HG03175 (cell line): ENCODE results near the gene CRYGB.
"Not testable (repeated sequence)": the region's sequence is repeated elsewhere in the genome, so short reads cannot be mapped to it uniquely, and the experiment has no call there.

Source experiments
- ATAC-seq: cut with Tn5 transposase; IDR thresholded peaks from one replicate; pipeline ENCODE4 v1.9.1; 2021; ENCODE audit warnings: mild to moderate bottlenecking, moderate library complexity; ENCODE audit not compliant: unreplicated experiment

The CRYGB gene

DNA sequence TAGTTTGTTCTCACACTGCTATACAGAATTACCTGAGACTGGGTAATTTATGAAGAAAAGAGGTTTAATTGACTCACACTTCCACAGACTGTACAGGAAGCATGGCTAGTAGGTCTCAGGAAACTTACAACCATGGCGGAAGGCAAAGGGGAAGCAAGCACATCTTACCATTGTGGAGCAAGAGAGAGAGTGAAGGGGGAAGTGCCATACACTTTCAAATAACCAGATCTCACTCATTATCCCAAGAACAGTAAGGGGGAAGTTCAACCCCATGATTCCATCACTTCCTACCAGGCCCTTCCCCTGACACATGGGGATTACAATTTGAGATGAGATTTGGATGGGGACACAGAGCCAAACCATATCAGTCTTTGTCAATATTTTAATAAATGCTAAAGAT lies 5.0 kb upstream of the CRYGB start:
- no peak for ATAC-seq

DNA sequence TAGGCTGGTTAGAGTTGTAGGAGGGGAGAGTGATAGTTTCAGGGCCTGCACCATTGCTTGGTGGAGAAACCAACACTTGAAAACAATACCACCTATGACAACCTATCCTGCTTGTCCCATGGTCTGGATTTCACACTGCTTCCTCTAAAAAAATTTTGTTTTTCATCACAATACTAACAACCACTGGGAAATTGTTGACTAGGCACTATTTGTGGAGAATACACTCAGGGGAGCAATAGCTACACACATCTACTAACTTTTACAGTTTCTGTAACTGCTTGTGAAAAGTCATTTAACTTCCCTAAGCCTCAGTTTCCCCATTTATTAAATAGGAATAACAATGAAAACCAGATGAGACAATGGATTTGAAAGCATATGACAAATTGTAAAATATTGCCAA lies 4.1 kb upstream of the CRYGB start:
- no peak for ATAC-seq

DNA sequence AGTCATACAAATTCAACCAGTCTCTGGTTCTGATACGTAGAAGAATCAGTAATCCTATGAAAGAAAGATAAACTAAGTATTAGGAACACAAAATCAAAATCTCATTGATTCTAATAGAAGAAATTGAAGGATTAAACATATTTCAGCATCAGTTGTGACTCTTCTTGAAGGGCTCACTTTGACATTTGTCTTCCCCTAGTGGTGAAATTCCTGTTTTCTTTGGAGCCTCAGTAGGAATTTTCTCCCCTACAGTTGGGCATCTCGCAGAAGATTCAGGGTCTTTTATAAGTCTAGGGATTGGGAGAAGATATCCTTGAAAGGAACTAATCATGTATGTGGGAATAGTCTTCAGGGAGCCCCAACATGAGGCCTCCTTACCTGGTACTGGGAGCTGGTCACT lies 2.8 kb upstream of the CRYGB start:
- no peak for ATAC-seq

DNA sequence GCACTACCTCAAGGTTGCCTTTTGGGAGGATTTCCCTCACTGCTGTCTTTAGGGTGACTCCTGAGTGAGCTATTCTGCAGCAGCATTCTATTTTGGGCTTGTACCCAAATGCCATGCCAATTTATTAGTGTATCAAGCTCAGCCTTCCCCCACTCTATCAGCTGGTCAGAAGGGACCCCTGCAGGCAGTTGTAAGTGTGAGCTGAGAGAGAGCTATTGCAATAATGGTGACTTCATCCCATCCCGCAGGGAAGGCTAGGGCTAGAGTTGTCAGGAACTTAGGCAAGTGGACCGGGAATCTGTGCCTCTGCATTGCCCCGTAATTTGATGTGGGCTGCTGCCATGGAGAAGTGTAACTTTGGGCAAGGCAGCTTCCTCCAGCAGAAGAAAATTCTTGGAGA lies 1.8 kb upstream of the CRYGB start:
- ATAC-seq, result no peak

DNA sequence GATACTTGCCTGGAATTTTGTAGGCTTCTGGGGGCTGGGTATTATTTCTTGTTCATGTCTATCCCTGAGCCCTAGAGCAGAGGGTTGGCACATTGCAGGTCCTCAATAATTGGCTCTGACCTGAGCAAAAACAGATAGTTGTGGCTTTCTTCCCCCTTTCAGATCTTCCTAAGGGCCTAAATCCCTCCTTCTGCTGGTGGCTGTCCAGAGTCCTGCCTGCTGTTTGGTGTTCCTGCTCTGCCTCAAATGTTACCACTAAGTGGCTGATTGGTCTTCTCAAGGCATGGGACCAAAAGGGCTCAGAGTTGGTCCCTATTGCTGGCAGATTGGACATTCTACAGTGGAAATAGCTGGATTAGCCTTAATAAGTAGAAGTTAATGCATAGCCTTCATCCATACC lies 1.1 kb upstream of the CRYGB start:
- no peak for ATAC-seq

DNA sequence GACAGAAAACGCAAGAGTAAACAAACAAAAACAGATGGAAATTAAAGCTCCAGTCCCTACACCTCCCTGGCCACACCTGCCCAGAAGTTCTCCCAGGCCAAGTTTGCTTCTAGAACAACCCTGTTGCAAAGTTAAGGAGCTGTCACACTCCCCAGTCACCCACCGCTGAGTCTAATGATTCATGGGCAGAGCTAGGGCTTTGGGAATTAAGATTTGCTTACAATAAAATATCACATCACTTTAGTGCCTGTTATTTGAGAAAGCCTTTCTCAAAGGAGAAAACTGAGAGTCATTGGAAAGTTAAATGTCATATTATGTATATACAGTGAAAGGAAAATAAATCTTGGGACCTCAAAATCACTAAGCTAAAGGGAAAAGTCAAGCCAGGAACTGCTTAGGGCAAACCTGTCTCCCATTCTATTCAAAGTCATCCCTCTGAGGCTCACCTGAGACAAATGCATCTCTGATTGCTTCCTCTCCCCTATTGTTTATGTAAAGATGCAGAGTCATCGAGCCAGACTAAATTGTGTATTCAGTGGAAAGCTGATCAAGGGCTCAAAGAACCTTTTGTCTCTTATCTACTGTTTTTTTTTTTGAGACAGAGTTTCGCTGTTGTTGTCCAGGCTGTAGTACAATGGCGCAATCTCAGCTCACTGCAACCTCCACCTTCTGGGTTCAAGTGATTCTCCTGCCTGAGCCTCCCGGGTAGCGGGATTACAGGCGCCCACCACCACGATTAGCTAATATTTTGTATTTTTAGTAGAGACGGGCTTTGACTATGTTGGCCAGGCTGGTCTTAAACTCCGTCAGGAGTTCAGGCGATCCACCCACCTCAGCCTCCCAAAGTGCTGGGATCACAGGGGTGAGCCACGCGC lies 2.8 kb downstream of the CRYGB start:
- no peak for ATAC-seq

DNA sequence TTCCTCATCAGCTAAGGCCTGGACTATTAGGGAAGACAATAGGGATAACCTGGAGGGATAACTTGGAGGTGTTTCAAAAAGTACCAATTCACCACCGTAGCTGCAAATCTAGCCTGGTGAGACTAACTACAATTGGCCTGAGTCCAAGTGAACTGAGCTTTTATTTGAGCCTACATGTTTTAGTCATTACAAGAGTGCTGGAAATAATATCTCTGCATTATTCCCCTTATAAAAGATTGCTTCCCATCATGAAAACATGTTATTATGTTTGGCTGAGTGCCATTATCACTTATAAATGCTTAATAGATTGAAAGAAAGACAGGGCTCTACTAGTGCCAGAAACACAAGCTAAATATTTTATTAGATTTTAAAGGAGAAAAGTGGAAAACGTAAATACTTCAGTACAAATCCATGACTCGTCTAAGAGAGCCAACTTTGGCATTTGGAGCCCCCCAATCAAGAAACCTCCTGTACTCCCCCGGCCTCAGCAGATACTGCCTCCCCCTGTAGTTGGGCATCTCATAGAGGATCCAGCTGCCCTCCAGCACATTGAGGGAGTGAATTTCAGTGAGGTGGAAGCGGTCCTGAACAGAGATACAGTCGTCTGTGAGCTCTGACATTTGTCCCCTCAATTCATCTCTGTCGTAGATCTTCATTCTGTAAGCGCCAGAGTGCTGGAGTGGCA lies 3.6 kb downstream of the CRYGB start:
- ATAC-seq, result no peak

DNA sequence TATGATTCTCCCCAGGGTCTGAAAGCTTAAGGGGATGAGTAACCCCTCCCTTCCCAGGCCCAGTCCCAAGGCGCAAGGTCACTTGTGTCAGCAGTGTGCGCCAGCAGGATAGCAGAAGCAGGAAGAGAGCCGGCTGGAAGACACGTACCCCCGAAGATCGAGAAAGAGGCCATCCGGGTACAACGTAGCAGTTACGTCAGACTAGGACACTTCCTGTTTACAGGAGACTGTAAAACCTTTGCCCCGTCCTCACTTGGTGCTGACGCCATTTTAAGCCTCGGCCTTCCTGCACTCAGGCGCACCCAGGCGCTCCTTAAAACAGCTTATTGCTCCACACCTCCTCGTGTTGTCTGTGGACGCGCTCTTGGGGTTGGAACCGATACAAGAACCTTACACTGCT lies 6.5 kb downstream of the CRYGB start:
- ATAC-seq, result no peak

DNA sequence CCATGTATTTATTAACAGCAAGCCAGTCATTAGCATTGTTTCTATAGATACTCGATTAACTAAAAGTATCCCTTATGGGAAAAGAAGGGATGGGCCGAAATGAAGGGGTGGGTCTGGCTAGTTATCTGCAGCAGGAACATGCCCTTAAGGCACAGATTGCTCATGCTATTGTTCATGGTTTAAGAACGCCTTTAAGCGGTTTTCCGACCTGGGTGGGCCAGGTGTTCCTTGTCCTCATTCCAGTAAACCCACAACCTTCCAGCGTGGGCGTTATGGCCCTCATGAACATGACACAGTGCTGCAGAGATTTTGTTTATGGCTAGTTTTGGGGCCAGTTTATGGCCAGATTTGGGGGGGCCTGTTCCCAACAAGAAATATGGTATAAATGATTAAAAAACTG lies 7.6 kb downstream of the CRYGB start:
- not testable (repeated sequence) for ATAC-seq

DNA sequence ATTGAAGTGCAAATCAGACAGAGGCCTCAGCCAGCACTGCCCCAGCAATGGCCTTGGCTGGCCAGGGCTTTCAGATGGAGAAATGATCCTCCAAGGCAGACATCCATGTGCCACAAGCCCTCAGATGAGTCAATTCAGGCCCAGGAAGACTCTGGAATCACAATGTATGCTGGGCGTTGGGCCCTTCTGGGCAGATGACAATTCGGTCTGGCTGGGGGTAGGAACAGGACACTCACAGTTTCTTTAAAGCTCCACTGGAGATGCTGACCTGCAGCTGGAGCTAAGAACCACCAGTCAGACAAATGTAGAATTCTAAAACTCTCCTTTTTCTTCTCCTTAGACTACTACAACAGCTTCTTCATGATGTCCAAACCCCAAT lies 9.3 kb downstream of the CRYGB start:
- ATAC-seq, result no peak

DNA sequence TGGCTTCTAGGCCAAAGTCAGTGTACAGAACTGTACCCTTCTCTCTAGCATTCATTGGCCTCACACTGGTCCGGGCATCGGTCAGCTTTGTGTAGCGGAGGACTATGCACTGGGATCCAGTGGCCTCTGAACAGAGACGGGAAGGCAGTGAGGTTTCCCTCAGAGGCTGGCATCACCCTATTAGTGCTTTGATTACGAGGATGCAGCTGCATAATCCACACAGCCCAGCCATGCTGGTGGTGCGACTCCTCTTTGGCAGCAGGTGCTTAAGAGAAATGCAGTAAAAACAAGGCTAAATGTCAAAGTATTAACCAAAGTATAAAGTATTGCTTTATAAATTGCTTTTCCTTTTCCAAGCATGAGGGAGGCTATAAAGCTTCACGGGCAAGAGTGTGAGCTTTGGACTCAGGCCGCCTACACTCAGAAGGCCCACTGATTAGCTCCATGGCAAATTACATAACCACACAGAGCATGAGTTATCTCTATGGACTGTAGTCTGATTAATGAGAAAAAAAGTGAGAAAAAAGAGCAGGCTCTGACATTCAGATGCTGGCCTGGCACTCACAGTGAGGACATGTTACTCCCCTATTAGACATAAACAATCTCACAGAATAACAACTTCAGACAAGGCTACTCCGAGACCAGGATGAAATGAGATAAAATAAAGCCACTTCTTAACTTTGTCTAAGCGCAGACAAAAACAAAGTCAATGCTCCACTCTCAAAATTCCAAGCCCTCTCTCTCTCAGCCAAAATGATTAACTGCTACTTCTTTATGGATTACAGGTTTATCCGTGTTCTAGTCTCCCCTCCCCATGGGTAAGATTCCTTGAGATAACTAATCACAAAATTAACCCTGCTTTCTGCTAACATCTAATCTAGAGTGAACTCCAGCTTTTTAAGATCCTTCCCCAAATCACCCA lies 9.9 kb downstream of the CRYGB start:
- no peak for ATAC-seq

DNA sequence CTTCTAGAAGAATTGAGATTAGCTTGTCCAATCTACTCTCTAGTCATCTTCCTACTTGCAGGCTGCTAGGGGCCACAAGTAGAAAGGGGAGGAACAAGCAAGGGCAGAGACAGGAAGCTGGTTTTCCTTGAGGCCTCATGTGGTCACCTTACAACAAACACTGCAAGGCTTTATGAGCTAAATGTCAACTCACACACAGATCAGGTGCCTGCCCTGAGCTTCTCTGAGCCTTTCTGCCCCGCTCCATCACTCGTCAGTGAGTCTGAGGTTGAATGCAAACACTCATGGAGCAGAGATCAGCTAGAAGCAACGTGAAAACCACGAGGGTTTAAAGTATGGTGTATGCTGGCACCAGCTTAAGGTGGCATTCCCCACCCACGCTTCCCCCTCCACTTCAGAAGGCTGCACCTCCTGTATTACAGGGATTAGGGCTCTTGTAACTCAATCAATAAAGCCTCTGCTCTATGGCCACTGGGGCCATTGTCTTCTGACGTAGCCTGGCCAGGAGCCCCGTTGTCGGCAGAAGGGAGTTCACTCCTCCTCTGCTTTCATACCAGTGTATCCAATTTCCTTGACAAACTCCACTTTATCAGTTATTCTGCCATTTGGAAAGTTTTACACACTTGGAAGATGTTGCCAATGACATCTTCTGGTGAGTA lies 10.9 kb downstream of the CRYGB start:
- no peak for ATAC-seq

DNA sequence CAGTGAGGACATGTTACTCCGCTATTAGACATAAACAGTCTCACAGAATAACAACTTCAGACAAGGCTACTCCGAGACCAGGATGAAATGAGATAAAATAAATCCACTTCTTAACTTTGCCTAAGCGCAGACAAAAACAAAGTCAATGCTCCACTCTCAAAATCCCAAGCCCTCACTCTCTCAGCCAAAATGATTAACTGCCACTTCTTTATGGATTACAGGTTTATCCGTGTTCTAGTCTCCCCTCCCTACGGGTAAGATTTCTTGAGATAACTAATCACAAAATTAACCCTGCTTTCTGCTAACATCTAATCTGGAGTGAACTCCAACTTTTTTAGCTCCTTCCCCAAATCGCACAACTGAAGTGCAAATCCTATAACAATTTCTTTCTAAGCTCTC lies 15.2 kb downstream of the CRYGB start:
- no peak for ATAC-seq

DNA sequence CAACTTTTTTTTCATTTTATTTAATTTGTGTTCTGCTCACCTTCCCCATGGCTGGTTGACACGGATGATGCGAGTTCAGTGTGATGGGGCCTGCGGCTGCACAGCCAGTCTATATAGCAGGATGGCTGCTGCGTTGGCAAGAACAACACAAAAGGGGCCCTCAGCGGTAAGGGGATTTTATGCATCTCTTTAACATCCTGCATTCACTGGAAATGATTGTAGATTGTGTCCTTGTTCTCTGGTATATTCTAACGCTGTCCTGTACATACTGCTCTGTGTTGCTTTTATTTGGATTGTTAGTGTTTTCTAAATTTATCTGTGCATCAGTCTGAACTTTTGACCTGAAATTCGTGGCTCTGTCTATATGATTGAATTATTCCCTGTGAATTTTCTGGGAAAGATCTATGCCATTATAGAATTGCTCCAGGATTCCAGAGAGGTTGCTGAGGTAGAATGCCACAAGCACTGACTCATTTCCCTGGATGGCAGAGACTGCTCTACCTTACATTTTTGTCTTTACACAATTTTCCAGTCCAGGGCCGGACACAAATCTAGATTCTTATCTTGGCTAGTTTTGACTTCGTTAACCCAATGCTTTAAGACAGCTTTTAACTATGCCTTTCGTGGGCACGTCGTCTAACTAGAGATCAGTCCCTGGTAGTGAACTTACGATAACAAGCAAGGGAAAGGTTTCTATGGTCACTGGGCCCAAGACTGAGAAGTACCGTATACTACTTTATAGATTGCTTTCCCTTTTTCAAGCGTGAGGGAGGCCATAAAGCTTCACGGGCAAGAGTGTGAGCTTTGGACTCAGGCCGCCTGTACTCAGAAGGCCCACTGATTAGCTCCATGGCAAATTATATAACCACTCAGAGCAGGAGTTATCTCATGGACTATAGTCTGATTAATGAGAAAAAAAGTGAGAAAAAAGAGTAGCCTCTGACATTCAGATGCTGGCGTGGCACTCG lies 15.9 kb downstream of the CRYGB start, which contains the start of gene CRYGC:
Gene CRYGC (minus strand): TSS at position 85 of the 968 bp plus-strand sequence. CDS start 36 bp downstream, at position 49.
- no peak for ATAC-seq

DNA sequence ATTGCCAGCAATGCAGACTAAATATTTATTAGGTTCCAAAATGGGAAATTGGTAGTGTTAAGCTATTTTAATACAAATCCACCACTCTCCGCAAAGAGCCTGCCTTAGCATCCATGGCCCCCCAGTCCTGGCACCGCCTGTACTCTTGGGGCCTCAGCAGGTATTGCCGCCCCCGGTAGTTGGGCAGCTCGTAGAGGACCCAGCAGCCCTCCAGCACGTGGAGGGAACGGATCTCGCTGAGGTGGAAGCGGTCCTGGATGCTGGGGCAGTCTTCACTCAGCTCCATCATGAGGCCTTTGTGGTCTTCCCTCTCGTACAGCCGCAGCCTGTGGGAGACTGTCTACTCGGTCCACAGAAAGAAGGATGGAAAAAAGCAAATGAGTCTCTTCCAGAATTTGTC lies 17.8 kb downstream of the CRYGB start:
- ATAC-seq, result no peak

DNA sequence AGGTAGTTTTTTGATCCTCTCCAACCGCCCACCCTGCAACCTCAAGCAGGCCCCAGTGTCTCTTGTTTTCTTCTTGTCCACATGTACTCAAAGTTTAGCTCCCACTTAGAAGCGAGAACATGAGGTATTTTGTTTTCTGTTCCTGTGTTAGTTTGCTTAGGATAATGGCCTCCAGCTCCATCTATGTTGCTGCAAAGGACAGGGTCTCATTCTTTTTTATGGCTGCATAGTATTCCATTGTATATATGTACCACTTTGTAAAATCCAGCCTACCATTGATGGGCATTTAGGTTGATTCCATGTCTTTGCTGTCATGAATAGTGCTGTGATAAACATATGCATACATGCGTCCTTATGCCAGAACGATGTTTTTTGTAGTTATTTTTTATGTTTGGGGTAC lies 18.9 kb downstream of the CRYGB start:
- ATAC-seq, result no peak

DNA sequence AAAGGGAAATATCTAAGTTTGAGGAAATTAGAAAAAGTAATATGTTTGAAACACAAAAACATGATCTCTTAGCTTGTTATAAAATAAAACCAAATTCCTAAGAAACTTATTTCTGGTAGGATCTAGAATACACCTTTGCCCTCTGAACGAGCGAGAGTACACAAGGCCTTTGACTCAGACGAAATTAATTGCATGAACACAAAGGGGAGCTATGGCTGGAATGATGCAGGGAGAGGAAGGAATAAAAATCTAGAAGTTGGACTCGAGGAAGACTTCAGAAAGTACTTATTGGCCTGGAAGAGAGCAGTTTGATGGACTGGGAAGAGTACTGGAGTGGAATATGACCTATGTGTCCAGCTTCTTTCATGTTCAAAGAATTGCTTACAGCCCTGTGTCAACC lies 20.7 kb downstream of the CRYGB start:
- no peak for ATAC-seq

DNA sequence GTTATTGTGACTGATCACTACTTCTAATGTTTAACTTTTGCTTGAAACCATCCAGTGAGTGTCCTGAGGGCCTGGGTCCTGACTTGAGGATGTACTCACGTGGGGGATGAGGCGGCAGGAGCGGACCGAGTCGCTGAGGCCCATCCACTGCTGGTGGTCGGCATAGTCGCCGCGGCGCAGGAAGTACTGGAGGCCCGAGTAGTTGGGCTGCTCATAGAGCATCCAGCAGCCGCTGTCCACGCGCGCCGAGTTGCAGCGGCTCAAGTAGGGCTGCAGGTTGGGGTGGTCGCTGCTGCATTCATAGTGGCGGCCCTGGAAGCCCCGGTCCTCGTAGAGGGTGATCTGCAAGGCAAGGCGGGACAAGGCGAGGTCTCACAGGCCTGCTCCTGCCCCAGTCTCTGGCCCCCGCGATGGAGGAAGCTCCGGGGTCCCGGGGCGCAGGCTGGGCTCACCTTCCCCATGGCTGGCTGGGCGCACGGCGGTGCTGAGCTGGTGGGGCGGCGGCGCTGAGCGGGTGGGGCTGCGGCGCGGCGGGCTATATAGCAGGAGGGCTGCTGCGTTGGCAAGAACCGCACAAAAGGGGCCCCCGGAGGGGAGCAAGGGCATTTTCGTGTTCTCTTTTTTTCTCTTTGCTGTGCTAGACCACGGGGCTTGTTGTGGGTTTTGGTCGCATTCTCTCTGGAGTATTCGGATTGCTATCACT lies 21.8 kb downstream of the CRYGB start, which contains the start of gene CRYGD:
Gene CRYGD (minus strand): TSS at position 512 of the 703 bp plus-strand sequence. CDS start 51 bp downstream, at position 461.
- not testable (repeated sequence) for ATAC-seq

DNA sequence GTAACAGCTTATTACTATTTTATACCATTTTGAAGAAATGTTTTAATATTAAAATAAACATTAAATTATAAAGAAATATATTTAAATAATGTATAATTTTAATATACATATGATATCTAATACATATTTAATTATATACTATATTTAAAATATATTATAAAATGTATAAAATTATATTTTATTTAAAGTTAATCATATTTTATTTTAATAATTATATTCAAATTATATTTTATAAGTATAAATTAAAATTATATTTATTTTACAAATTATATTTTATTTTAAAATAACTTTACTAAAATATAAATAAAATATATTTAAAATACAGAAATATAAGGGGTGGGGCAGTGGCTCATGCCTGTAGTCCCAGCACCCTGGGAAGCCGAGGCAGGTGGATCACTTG lies 23.7 kb downstream of the CRYGB start:
- no peak for ATAC-seq
